KOPT-K1 (cell line): ENCODE data around the gene CFAP45.
"Not testable (repeated sequence)": the region's sequence is repeated elsewhere in the genome, so short reads cannot be mapped to it uniquely, and the experiment has no call there.

ENCODE experiments used
- H3K27ac ChIP-seq: fragments of 200-600 bp; sonication (generic); 2 replicates; pipeline ENCODE4 v1.5.1; 2016; ENCODE audit warnings: antibody characterized with exemption, mild to moderate bottlenecking, low read depth, low read length; ENCODE audit not compliant: poor library complexity, severe bottlenecking
- H3K36me3 ChIP-seq: fragments of 200-600 bp; sonication (generic); 2 replicates; pipeline ENCODE4 v1.5.1; 2017; ENCODE audit warnings: antibody characterized with exemption, mild to moderate bottlenecking, low read length, moderate library complexity; ENCODE audit not compliant: insufficient read depth
- H3K9me3 ChIP-seq: fragments of 200-600 bp; sonication (generic); 2 replicates; pipeline ENCODE4 v1.5.1; 2017; ENCODE audit warnings: antibody characterized with exemption, low read length, mild to moderate bottlenecking; ENCODE audit not compliant: insufficient read depth, poor library complexity, severe bottlenecking

CFAP45 gene

DNA sequence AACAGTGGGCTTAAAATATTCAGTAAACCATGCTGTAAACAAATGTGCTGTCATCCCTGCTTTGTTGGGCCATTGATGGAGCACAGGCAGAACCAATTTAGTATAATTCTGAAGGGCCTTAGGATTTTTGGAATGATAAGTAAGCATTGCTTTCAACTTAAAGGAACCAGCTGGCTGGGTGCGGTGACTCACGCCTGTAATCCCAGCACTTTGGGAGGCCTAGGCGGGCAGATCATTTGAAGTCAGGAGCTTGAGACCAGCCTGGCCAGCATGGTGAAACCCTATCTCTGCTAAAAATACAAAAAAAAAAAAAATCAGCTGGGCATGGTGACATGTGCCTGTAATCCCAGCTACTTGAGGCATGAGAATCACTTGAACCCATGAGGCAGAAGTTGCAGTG lies 4.1 kb upstream of the CFAP45 start:
- H3K9me3 ChIP-seq, H3K27ac ChIP-seq, H3K36me3 ChIP-seq: not testable (repeated sequence)

DNA sequence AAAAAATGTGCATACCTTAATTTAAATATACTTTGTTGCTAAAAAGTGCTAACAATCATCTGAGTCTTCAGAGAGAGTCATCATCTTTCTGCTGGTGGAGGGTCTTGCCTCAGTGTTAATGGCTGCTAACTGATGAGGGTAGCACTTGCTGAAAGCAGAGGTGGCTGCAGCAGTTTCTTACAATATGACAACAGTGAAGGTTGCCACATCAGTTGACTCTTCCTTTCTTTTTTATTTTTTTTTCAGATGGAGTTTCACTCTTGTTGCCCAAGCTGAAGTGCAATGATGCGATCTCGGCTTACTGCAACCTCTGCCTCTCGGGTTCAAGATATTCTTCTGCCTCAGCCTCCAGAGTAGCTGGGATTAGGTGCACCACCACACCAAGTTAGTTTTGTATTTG lies 2.6 kb upstream of the CFAP45 start:
- Histone ChIP-seq H3K27ac (no peak overlapping the region), H3K9me3 (no peaks in the 10 kb centered on the region), H3K36me3 (no peaks in the 10 kb centered on the region)

DNA sequence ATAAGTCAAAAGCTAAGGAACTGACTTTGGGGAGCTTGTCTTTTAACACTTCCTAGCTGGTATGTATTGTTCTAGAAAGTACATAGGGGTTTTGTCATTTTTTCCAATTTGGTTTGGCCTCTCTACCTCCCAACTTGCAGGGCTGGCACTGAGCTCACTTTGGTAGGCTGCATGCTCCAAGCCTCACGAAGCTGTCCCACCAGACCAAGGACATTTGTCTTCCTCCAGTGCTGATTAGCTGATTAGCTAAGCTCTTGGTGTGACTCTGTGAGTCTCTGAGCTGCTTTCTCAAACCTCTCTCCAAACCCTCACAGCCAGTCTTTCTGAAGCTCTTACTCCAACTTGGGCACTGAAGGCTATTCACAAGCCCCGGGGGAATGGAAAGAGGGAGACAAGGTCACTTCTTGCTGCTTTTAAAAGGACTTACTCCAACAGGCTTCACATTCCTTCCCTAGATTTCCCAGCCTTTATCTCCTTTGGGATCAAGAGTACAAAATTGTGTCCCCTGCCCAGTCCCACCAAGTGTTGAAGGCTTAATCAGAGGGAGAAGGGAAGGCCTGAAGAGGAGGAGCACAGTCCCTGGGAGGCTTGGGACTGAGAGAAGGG lies 893 bp upstream of the CFAP45 start:
- Histone ChIP-seq H3K36me3 (no peaks in the 10 kb centered on the region), H3K9me3 (no peaks in the 10 kb centered on the region), H3K27ac (no peak overlapping the region)

DNA sequence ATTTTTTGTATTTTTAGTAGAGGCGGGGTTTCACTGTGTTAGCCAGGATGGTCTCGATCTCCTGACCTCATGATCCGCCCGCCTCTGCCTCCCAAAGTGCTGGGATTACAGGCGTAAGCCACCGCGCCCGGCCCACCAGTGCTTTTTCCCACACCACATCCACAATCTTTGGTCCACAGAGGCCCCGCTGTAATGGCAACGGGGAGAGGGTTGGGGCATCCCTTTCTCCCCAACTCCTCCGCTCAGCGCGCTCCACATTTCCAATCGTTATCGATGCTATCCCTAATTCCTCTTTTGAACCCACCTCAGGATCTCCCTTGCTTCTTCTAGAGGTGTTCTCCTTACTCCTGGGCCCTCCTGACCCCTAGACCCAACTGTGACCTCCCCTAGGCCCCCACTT lies 331 bp downstream of the CFAP45 start:
- H3K27ac ChIP-seq, H3K9me3 ChIP-seq, H3K36me3 ChIP-seq: not testable (repeated sequence)

DNA sequence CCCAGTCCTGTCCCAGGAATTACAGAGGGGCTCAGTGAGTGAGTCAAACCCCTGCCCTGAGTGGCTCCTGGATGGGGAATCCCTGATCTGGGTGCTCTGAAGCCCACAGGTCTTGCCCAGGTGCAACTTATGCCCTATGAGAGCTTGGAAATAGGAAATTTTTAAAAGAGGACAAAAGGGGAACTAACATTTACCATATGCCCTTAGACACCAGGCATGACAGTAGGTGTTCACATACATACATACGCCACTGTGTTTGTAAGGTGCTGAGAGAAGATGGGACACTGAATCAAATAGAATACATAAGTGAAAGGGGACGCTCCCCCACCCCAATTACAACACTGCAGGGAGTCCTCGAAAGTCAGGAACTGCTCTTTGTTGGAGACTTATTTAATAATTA lies 1.4 kb downstream of the CFAP45 start:
- Histone ChIP-seq H3K9me3 (no peaks in the 10 kb centered on the region), H3K36me3 (no peaks in the 10 kb centered on the region), H3K27ac (no peak overlapping the region)

DNA sequence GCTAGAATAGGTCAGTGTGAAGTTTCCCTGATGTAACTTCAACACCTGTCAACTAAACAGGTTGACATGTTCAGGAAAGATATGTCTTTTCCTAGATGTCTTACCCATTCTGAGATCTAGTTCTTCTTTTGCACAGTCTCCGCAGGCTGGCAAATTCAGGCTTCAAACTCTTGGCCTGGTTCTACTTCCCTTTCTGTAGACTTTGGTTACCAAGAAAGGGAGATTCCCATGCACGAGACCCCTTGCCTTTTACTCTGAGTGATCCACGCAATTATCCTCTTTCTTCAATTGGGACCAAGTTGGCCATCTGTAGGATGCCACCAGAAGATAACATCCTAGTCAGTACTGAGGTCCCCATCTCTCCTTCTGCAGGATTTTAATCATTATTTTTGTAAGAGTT lies 2.0 kb downstream of the CFAP45 start:
- Histone ChIP-seq H3K9me3 (no peaks in the 10 kb centered on the region), H3K27ac (no peak overlapping the region), H3K36me3 (no peaks in the 10 kb centered on the region)

DNA sequence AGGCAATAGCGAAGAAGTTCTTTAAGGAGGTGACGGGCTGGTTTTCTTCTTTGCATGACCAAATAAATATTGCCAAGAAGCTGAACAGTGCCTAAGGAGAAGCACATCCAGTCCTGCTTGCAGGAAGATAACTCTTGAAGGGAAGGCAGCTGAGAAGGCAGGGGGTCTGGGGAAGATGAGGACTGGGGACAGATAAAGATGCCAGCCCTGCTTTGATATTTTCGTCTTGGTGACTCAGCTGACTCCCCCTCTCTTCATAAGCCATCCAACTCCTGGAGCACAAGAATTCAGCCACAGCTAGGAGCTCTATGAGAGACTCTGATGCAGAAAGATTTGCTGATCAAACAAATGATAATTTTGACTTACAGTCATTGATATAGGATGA lies 3.4 kb downstream of the CFAP45 start:
- Histone ChIP-seq H3K36me3 (no peaks in the 10 kb centered on the region), H3K27ac (no peak overlapping the region), H3K9me3 (no peaks in the 10 kb centered on the region)

DNA sequence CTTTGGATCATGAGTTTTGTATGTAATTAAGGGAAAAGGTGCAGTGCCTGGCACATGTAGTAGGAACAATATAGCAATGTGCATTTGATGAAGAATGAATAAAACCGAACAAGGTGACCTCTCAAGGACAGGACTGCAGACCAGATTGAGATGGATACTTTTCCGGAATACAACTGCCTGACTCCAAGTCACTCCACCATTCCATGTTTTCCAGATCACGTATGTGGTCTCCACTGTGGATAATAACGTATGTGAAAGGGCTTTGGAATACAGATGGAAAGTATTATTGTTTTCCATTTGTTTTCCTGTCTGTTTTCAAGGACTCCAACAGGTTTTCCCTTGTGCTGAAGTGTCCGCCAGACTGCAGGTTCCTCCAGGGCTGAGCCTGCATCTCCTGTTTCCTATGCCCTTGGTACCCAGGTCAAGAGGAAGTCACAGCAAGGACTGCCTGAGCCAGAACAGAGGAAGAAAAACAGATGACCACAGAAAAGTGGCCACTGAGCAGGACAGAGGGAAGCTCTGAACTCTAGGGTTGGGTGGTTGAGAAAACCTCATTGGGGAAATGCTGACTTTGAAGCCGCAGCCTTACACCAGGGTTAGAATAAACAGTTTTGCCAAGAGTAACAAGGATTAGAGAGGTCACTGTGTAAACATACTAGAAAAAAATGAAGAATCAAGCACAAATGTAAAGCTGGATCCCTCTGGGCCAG lies 4.0 kb downstream of the CFAP45 start:
- H3K27ac ChIP-seq: no peak overlapping the region
- H3K36me3 ChIP-seq: no peaks in the 10 kb centered on the region
- H3K9me3 ChIP-seq: no peaks in the 10 kb centered on the region

DNA sequence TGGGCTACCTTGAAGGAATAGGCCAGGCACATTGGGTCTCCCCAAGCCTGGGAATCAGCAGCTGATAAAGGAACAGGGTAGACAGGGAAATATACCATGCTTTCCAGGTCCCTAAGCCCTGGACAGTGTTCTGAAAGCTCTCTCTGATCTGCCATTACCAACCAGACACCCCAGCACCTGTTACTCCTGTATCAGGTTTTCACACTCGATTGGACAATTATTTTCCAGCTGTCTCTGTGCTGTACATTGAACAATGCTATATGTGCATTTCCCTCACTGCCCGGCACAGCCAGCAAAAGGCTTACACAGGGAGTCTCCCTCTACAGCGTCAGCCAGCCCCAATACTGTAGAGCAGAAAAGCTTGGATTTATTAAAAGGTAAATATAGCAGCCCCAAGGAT lies 4.7 kb downstream of the CFAP45 start:
- no peak overlapping the region for H3K27ac ChIP-seq
- no peaks in the 10 kb centered on the region for H3K9me3 ChIP-seq

DNA sequence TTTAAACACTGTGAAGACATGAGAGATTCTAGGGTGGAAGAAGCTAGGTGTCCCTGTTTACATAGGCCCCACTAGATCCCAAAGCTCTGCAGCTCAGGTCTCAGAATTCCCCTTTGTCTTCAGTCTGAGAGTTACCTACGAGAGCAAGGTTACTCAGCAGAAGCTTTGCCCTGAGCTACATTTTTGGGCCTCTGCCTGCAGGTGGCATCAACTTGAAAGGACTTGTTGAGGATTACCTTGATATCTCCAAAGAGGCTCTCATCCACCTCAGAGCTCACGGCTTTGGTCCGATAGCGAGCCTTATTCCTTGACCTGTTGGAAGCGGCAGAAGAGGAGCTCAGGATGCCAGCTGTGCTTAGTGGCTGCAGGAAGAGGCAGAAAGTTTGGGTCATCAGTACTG lies 7.0 kb downstream of the CFAP45 start:
- Histone ChIP-seq H3K9me3 (no peaks in the 10 kb centered on the region), H3K27ac (no peak overlapping the region), H3K36me3 (no peaks in the 10 kb centered on the region)

More for the DNA sequence above, 4.7 kb downstream of the CFAP45 start:
- H3K36me3 ChIP-seq: no peaks in the 10 kb centered on the region

DNA sequence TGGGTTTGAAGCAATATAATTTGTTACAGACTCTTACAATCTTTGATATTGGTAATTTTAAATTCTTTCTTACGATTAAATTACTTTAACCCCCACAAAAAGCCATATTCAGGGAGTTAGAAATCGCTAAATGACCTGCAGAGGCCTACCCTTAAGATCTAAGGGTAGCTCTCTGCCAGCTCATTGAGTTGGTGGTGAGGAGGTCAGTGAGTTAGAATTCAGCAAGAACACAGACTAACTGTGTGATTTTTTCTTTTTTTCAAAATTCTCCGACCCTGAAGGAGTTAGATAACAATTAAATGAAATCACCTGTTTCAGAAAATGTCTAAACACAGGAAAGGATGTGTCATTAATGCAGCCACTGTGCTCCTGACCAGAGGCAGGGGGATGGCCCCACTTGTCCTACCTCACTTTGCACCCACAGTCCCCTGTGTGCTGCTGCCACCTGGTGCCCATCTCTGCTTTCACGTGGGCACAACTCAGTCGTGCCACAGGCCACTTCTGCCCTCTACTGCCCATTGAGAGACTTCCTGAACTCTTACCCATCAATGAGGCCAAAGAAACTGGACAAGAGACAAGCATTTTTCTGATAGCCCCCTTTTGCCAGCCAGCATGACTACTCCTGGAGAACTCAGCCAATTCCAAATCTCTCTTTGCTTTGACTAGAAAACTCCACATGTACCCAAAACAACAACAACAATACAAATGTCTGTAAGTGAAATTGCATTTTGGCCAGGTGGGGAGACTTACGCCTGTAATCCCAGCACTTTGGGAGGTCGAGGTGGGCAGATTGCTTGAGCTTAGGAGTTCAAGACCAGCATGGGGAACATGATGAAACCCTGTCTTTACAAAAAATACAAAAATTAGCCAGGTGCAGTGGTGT lies 8.4 kb downstream of the CFAP45 start:
- no peak overlapping the region for H3K27ac ChIP-seq
- no peaks in the 10 kb centered on the region for H3K9me3 ChIP-seq
- H3K36me3 ChIP-seq: no peaks in the 10 kb centered on the region

DNA sequence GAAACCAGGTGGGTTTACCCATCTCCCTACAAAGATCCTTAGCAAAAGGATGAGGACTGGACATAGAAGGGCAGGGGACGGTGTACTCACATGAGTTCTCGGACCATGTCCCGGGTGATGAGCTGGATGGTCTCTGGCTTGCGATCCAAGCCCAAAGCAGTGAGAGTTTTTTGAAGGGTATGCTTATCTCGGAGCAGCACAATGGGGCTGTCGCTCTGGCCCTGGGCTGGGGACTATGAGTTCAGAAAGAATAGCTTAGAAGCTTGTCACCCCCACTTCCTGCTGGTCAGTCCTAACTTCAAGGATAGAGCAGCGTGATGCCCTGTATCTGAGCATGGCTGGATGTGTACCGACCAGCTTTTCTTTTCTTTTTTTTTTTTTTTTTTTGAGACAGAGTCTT lies 9.6 kb downstream of the CFAP45 start:
- H3K27ac ChIP-seq: no peak overlapping the region
- no peaks in the 10 kb centered on the region for H3K9me3 ChIP-seq
- H3K36me3 ChIP-seq: no peaks in the 10 kb centered on the region

DNA sequence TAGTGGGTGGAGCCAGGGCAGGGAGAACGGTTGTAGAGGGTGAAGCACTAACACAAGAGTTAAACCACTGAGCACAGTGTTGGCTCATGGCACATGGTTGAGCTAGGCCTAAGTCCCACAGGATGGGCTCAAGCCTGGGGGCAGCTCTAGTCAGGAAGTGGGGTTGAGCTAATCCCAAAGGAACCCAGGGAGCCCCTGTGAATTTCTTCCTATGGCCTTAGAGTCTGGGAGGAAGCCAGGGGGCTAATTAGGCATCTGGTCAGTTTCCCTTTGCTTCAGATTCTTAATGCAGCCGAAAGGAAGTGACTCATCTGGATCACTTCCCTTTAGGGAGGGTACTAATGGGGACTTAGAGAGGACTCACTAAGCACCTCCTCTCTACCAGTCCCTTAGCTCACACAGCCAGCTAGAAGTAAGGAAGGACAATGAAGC lies 10.1 kb downstream of the CFAP45 start:
- Histone ChIP-seq H3K9me3 (no peaks in the 10 kb centered on the region), H3K27ac (no peak overlapping the region), H3K36me3 (no peaks in the 10 kb centered on the region)

DNA sequence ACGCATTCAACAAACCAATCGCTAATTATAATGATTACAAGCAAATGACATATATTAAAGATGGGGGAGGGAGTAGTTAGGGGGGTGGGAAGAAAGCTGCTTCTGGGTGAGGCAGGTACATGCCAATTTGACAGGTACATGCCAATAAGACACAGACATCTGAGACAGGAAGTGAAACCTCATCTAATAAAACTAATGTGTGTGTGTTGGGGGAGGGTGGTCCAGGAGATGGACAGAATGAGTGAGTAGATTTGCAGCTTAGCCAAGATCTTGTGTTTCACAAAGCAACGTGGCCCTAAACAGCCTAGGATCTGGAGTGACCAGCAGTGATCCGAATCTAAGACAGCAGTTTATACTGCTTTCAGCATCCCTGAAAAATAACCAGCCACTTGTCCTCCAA lies 10.8 kb downstream of the CFAP45 start:
- H3K36me3 ChIP-seq: no peaks in the 10 kb centered on the region
- no peaks in the 10 kb centered on the region for H3K9me3 ChIP-seq
- no peak overlapping the region for H3K27ac ChIP-seq

DNA sequence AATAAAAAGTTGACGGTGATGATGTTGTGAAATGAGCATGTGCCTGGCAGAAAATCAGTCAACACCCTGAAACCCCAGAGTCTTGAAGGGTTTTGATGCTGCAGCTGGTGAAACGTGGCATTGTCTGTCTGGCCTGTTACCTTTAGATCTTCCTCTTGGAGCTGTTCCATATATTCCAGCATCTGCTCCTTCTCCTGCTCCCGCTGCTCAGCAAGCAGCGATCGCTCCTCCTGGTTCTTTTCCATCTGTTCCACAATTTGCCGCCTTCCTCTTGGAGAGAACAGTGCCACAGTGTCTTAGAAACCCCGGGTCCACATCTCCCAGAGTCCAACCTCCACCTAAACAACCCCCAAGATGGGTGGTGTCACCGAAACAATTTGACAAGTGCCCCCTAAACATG lies 15.7 kb downstream of the CFAP45 start:
- Histone ChIP-seq H3K9me3 (no peaks in the 10 kb centered on the region), H3K27ac (no peak overlapping the region), H3K36me3 (no peaks in the 10 kb centered on the region)
